Measurements from ENCODE around the gene XPNPEP1.

GRCh38 chr10:109934958-109935793 lies 11.9 kb upstream of the XPNPEP1 start:
- no peak for TF ChIP-seq POLR2A (IDR thresholded peaks at IDR 0.05)
- TF ChIP-seq, protein P1, sequence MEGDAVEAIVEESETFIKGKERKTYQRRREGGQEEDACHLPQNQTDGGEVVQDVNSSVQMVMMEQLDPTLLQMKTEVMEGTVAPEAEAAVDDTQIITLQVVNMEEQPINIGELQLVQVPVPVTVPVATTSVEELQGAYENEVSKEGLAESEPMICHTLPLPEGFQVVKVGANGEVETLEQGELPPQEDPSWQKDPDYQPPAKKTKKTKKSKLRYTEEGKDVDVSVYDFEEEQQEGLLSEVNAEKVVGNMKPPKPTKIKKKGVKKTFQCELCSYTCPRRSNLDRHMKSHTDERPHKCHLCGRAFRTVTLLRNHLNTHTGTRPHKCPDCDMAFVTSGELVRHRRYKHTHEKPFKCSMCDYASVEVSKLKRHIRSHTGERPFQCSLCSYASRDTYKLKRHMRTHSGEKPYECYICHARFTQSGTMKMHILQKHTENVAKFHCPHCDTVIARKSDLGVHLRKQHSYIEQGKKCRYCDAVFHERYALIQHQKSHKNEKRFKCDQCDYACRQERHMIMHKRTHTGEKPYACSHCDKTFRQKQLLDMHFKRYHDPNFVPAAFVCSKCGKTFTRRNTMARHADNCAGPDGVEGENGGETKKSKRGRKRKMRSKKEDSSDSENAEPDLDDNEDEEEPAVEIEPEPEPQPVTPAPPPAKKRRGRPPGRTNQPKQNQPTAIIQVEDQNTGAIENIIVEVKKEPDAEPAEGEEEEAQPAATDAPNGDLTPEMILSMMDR (IDR thresholded peaks at IDR 0.05): no peak
